HS-27A (cell line): ENCODE results near the gene ANGPTL5.
"Not testable (repeated sequence)": the region's sequence is repeated elsewhere in the genome, so short reads cannot be mapped to it uniquely, and the experiment has no call there.

ENCODE experiments used
- DNase-seq: peaks from one replicate; pipeline ENCODE4 v3.0.0-alpha.2; 2012; ENCODE audit warnings: low read depth, missing footprints

ANGPTL5 gene

DNA sequence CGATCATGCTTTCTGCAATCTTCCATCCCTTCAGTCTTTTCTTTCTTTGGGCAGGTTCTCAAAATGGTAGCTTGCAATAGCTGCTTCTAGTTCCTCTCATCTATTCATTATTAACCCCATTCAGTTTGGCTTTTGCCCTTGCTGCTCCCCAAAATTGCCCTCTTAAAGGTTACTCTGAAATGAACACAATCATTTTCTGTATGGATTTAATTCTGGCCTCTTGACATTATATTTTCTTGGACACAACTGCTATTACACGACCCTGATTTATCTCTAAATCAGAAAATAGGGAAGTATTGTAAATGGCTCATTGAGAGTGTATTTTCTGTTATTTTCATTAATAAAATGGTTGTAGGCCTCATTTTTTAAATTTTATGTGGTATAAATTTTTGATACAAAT lies at the start of gene ANGPTL5:
TSS of gene ANGPTL5 (minus strand) at position 101 of the 400 bp plus-strand sequence. CDS start 8,613 bp downstream, outside the sequence.
- no peak for DNase-seq

DNA sequence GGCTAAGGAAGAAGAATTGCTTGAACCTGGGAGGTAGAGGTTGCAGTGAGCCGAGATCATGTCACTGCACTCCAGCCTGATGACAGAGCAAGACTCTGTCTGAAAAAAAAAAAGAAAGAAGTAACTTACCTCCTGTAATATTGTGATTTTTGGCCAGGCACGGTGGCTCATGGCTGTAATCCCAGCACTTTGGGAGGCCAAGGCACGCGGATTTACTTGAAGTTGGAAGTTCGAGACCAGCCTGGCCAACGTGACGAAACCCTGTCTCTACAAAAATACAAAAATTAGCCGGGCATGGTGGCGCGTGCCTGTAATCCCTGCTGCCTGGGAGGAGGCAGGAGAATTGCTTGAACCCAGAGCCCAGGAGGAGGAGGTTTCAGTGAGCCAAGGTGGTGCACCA lies 47.9 kb upstream of the ANGPTL5 start:
- DNase-seq = not testable (repeated sequence)

DNA sequence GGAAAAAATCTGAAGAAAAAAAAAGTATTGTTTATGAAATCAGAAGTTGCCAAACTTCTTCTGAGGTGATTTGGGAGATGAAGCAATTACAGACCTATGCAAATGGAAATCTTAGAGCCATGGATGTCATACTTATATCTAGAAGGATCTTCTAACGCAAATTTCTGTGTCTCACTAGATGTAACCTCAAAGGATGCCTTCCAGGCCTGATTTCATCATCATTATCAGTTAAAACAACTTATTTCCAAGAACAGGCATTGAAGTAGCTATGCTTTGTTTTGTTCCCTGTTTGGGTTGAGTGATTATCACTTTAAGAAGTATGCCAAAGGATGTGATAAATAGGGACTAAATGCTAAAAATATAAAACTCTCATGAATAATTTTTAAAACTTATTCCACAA lies 43.9 kb upstream of the ANGPTL5 start:
- DNase-seq = no peak

DNA sequence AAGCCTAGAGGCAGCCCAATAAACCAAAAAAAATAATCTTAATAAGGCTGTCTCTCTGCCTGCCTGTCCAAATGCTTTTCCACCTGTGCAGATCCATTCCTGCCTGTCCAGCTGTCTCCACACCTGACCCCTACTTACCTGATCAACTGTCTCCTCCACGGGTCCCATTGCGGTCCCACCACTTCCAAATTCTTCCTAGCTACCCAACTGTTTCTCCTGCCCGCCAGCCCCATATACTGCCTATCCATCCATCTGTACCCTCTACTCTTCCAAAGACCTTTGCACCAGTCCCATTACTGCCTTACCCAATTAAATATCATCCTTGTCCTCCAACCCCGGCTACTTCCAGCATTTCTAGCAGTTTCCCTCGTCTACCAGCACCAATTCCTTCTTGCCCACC lies 39.4 kb upstream of the ANGPTL5 start:
- no peak for DNase-seq

- no peak for DNase-seq
Measured at GRCh38 chr11:101955278-101955677, 39.0 kb upstream of the ANGPTL5 start.

GRCh38 chr11:101949680-101950220 lies 33.4 kb upstream of the ANGPTL5 start:
- no peak for DNase-seq

DNA sequence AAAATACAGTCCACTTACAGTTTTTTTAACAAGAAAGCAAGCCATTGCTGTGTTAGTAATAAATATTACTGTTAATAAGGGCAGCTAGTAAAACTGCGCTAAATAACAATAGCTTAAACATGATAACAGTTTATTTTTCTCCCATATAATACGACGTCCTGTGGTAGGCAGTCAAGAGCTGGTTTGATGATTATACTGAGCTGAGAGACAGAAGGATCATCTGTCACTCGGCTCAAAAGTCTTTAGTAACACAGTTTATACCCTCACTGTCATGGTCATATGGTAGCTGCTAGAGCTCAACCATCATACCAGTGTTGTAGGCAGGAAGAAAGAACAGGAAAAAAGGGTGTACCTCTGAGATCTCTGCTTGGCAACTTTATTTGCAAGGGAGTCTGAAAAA lies 29.1 kb upstream of the ANGPTL5 start:
- no peak for DNase-seq

DNA sequence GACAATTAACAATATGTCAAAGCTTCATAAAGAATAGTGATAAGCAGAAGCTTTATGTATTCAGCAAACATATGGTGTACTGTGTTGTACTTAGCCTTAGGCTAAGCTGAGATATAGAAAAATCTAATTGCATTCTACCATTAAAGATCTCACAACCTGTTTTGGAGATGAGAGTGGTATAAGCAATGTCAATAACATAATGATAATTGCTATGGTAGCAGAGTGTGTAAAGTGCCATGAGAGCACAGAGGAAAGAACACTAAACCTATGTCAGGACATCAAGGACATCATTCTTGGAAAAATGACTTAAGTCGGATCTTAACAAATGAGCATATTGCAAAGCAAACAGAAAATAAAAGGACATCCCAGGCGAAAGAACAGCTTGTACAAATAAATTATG lies 28.6 kb upstream of the ANGPTL5 start:
- no peak for DNase-seq

DNA sequence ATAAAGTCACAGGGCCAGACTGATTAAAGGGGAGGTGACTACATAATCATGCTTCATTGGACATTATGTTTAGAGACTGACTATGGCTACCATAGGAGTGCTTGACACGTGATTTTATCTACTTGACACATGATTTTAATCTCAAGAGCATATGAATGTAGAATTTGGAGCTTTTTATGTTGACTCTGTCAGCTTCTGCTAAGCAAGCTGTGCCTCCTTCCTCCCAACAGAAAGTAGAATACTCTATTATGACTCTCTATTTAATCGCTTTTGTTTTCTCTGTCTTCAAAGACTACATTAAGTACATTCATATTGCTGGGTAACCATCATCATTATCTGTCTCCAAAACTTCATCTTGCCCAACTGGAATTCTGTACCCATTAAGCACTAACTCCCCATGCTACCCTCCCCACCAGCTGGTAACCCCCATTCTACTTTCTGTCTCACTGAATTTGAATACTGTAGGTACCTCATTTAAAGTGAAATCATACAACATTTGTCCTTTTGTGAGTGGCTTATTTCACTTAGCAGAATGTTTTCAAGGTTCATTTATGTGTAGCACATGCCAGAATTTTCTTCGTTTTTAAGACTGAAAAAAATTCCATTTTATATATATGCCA lies 24.7 kb upstream of the ANGPTL5 start:
- no peak for DNase-seq

DNA sequence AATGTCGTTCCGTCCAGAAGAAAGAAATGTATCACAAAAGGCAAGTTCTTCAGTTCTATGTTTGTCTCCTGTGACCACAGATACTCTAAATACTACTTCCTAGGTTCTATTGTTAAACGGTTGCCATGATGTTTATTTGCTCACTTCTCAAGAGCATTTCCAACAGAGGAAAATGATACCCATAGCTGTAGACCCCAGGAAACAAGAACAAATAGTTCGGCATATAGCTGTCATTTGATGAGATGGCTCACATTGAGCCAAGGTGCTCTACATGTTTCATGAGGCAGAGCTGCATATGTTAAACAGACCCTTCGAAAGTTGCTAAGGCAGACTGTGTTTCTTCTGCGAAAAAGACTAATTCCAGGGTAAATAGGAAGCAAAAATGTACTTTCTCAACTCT lies 15.4 kb upstream of the ANGPTL5 start:
- DNase-seq = no peak

GRCh38 chr11:101929294-101929915 lies 13.1 kb upstream of the ANGPTL5 start:
- no peak for DNase-seq

GRCh38 chr11:101923554-101923953 lies 7.2 kb upstream of the ANGPTL5 start:
- no peak for DNase-seq

- no peak for DNase-seq
Measured at GRCh38 chr11:101920992-101921391, 4.7 kb upstream of the ANGPTL5 start.

- DNase-seq = no peak
Measured at GRCh38 chr11:101917226-101917625, 904 bp upstream of the ANGPTL5 start.

DNA sequence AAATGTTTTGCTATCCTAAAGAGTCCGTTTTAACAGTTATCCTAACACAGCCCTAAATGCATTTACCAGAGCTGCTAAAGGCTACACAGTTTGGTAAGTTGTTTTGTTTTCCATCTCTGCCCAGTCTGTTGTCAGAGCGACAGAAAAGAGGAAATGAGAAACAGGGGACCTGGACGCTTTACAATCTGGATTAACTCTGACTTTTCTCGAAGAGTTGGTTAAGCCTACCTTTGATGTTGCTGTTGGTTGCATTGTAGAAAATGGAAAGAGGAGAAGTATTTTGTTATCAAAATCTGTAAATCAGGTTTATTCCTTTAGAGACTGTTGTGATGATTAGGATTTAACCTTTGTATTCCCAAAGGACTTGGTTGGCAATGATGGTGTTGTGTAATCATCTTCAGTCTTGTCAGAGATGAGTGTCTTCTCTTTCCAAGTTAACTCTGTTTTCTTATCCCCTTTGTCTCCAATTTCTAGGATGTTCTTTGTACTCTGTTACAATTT lies 481 bp downstream of the ANGPTL5 start:
- peak; percentile 0 for DNase-seq

GRCh38 chr11:101914738-101915426 lies 1.4 kb downstream of the ANGPTL5 start, which contains the start of gene CEP126:
Gene CEP126 (plus strand): TSS chr11:101915010. CDS start chr11:101915285, 275 bp downstream.
- DNase-seq = peak; percentile 74

GRCh38 chr11:101914341-101914737 lies 2.0 kb downstream of the ANGPTL5 start:
- DNase-seq = peak; percentile 0

DNA sequence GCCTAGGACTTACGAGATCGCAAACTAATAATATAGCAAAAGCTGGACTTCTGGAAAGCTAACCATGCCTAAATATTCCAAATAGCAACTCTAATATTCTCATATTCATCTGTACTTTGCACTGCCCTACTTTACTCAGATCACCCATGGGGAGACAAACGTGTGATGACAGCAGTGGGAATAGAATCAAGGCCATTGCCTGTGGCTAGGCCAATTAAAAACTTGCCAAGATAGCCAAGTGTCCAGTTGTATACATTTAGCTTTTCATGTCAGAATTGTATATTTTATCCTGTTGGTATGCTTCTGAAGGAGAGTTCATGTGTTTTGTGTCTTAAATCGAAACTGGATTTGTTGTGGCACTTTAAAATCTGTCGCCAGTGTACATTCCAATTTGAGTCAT lies 2.7 kb downstream of the ANGPTL5 start:
- DNase-seq = no peak

DNA sequence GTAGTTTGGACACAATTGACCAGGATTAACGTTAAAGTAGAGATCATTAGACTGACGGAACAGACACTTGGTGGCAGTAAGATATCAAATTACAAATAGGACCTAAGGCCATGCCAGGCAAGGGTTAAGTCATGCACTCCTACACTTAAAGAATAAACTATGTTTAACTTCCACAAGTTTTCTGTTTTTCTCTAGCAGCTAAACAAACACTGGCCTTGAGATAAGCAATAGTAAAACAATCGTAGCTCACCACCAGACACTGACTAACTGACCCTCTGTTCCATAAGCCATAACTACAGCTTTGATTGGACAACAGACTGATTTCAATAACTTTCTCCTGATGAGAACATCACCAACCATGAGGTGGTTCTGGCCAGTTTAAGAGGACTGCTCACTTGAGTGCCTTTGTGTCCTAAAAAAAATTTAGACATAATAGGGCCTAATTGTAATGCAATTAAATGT lies 3.5 kb downstream of the ANGPTL5 start:
- no peak for DNase-seq

GRCh38 chr11:101909087-101909486 lies 7.2 kb downstream of the ANGPTL5 start:
- DNase-seq = no peak

GRCh38 chr11:101907815-101908214 lies 8.5 kb downstream of the ANGPTL5 start:
- no peak for DNase-seq

GRCh38 chr11:101894505-101894904 lies 21.8 kb downstream of the ANGPTL5 start:
- DNase-seq = no peak

GRCh38 chr11:101889767-101890166 lies 26.6 kb downstream of the ANGPTL5 start:
- no peak for DNase-seq
